Stimulated activated CD8-positive, alpha-beta memory T cell treated with anti-CD3 and anti-CD28 coated beads, Interleukin-2, amount 100 ng/mL, for 48 hours (primary cell): ENCODE results near the gene TTN.
"Not testable (repeated sequence)": the region's sequence is repeated elsewhere in the genome, so short reads cannot be mapped to it uniquely, and the experiment has no call there.

ENCODE experiments used
- DNase-seq, 2 donors: peaks; one replicate each; pipeline ENCODE4 v3.0.0-alpha.2; 2020; ENCODE audit warnings: low read depth in 2 of 2

TTN gene

DNA sequence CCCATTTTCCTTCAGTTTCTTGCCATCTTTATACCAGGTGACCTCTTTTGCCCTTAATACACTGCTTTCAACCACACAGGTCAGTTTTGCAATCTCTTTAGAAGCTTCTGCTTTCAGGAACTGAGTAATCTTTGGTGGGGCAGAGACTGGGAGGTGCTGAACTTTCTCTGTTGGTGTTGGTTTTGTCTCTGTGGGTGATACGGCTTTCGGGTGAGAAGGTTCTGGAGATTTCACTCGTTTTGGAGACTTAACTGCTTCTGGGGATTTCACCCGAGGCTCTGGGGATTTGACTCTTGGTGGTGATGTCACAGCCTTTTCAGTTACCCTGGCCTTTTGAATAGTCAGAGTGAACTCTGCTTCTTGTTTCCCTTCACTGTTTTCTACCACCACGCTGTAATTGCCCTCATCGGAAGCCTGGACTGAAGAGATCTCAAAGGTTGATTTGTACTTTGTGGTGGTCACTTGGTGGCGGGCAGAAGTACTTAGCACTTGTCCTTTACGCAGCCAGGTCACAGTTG, 276.5 kb downstream of the TTN start:
- peak; percentile 4 to 21 for DNase-seq

DNA sequence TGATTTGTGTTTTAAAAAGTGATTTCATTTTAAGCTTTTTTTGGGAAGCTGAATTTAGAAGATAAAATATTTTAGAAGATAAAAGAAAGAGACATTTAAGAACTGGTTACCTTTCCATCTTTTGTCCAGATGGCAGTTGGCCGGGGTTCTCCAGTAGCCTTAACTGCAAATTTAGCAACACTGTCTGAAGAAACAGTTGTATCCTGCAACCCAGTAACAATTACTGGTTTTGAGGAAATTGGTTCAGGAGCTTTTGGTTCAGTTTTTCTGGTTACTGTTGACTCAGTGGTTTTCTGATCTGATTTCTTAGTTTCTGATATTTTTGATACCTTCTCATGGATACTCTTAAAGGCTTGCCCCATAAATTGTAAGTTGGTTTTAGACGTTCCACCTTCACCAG, 277.1 kb downstream of the TTN start:
- DNase-seq = no peak

DNA sequence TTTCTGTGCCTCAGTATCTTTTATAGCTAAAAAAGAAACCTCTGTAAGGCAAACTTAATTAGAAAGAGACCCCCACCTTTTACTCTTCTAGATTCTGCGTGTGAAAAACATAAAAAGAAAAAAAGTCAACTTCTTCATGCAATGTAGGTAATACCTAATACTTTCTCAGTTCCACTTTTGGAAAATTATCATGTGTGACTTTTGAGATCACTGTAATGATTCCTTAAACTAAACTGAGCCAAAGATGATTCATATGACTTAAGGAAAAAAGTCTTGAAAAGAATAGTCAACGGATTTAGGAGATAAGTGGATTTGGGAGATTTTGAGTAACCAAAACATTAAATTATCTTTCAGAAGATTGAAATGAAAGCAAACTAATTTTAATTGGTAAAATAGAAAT, 278.0 kb downstream of the TTN start:
- no peak for DNase-seq

DNA sequence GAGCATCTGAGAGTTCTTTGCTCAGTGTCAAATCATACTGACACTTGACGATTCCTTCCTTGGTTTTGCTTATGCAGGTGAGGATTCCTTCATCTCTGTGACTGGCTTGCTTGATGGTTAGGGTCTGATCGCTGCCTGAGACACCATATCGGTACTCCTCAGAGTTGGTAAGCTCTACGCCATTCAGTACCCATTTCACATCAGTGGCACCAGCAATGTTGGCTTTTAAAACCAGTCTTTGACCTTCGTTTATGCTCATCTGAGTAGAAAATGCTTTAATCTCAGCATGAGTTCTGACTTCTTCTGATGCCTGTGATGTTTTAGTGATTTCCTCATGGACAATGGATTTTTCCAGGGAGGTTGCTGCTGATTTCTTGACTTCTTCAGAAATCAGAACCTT, 278.6 kb downstream of the TTN start:
- no peak for DNase-seq

DNA sequence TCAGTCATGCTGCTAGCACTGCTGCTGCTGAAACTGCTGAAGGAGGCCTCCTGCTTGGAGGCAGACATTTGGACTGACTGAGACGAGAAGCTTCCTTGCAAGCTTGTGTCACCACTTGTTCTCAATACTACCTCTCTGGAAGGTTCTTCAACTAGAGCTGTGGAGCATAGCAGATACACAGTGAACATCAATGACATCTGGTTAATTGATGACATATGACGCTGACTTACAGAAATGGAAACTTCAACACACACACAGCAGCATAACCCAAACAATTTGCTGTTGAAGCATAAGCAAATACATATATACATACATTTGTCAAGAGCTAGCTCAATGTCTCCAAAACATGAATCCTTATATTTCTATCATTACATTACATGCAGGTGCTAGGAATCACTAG, 279.6 kb downstream of the TTN start:
- DNase-seq = no peak

DNA sequence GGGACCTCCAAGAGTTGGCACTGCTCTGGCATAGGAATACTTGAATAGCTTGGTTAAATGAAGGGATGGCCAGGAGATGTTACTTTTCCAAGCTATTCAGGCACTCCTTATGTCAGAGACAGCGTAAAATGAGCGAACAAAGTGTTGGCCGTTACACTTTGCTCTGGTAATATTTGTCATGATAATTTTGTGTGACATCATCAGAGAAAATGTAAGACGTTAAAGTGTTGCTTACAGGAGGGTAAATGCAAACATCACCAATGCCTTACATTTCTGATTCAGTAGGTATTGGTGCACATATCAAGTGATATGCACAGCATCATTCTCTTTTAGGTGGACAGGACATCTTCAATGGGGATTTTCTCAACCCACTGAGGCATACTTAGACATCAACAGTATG, 281.0 kb downstream of the TTN start:
- no peak for DNase-seq

DNA sequence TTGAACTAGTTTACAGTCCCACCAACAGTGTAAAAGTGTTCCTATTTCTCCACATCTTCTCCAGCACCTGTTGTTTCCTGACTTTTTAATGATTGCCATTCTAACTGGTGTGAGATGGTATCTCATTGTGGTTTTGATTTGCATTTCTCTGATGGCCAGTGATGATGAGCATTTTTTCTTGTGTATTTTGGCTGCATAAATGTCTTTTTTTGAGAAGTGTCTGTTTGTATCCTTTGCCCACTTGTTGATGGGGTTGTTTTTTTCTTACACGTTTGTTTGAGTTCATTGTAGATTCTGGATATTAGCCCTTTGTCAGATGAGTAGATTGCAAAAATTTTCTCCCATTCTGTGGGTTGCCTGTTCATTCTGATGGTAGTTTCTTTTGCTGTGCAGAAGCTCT, 281.8 kb downstream of the TTN start:
- DNase-seq = not testable (repeated sequence)

DNA sequence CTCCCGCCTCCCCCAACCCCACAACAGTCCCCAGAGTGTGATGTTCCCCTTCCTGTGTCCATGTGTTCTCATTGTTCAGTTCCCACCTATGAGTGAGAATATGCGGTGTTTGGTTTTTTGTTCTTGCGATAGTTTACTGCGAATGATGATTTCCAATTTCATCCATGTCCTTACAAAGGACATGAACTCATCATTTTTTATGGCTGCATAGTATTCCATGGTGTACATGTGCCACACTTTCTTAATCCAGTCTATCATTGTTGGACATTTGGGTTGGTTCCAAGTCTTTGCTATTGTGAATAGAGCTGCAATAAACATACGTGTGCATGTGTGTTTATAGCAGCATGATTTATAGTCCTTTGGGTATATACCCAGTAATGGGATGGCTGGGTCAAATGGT, 282.2 kb downstream of the TTN start:
- not testable (repeated sequence) for DNase-seq

DNA sequence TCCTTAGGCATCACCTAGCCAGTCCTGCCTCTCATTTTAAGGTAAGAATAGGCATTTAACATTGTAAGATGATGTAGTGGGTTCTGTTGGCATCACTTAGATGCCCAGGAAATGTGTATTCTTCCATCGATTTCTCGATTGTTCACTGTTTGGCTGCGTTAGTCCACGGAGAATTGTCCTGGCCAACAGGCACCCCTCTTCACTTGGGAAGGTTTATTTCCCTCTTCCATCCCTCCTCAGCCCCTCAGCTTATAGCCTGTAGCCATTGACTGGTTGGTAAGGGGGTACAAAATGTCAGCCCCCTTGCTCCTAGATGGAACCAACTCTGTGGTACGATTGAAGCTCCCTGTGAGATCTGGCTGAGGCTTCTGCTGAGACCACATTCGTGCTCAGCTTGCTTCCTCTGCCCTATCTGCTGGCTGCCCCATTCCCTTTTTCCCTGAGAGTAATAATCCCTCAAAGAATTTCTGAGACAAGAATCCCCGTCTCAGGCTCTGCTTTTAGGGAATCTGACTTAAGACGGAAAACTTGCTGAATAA, 283.6 kb downstream of the TTN start:
- DNase-seq = no peak

DNA sequence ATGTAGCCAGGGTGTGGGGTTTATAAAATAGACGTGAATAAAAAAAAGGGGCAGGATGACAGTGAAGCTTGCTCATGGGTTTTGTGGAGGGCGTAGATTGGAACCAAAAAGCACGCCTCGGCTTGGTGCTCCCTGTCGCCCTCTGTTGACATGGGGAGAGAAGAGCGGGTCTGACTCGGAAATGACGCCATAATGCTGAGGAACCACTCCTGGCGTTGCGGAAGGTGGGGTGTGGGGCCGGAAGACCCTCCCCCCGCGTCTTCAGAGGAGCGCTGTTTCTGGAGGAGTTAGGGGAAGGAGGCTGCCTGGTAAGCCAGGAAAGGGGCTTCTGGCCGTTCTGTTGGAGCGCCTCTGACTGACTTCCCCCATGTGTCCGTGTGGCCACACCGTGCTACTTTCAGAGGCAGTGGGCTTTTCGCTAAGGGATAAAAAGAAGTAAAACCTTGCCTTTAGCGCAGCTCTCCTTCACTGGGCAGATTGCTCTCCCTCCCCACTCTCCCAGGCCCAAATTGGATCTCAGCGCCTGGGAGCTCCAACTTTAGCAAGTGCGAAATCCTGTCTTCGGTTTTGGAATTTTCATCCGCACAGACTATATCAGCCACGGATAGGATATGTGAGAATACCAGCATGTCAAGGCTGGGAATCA, 284.1 kb downstream of the TTN start:
- peak; percentile 64 to 74 for DNase-seq

DNA sequence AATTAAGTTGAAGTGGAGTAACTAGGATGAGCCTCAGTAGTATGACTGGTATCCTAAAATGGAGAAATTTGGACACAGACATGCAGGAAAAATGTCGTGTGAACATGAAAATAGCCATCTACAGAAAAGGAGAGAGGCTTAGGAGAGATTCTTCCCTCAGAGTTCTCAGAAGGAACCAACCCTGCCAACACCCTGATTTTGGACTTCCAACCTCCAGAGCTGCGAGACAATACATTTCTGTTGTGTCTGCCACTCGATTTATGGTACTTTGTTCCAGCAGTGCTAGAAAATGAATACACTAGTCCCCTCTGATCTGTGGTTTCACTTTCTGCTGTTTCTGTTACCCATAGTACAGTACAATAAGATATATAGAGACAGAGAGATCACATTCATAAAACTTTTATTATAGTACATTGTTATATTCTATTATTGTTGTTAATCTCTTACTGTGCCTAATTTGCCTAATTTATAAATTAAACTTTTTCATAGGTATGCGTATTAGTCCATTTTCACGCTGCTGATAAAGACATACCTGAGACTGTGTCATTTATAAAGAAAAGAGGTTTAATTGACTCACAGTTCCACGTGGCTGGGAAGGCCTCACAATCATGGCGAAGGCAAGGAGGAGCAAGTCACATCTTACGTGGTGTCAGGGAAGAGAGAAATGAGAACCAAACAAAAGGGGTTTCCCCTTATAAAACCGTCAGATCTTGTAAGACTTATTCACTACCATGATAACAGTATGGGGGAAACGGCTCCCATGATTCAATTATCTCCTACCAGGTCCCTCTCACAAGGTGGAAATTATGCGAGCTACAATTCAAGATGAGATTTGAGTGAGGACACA, 285.7 kb downstream of the TTN start:
- DNase-seq = no peak

DNA sequence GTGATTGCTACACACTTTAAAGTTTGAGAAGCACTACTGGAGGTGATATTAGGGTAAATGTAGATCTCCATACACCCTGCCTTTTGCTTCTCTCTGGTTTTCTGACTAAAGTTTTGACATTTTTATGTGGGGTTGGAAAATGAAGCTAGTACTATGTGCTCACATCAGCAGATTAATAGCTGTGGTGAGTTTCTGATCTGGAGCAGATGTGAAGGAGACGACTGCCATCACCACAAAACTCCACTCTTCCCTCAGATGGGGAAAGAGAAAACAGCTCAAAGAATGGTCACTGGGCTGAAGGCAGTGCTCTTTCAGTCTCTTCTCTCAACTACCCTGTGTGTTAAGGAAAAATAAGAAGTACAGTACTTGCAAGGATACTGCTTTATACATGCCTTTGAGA, 289.7 kb downstream of the TTN start:
- DNase-seq = no peak

DNA sequence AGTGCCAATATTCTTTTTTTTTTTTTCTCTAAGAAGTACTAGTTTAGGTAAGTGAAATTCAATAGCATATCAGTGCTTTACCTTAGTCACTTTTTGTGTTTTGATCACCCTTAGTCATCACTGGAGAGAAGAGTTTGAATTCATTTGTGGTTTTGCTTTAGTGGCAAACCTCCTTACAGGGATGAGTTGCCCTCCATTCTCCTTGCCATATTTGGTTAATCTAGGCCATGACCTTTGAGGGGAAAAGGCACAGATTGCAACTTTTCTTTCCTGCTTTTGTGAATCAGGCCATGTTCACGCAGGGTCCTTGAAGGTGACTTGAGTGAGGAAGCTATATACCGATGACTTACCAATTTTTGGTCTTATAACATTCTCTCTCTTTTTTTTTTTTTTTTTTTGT, 292.6 kb downstream of the TTN start:
- DNase-seq = no peak

DNA sequence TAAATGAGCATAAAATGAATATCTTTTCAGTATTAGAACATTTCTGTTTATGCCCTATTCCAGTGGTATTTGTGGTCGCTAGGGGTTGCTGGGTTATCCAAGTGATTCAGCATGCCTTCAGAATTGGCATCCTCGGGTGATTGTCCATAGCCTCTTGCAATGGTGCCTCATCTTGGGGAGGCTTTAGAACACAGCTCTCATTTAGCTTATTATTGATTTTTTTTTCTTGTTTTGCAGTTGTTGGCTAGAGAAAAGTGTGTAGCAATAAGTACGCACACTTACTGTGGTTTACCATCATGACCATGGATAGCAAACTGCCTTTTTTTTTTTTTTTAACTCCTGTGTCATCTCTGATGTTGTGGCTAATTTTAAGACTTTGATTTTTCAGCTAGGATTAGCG, 293.3 kb downstream of the TTN start:
- DNase-seq = no peak

DNA sequence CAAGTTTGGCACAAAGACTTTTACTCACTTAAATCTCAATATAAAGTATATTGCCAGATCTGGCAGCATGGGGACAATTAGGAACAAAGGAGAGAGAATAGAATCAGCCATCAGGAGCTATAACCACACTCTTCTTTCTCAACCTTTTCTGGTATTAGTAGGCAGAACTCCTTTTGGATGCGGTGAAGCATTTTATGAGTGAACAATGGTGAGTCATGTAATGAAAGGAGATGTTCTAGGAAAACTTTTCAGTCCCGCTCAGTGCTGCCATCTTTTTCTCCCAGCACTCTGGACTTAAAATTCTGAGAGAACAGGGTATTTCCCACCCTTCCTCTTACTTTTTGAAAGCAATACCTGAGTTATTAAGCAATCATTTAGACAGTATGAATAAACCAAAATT, 294.7 kb downstream of the TTN start:
- DNase-seq = no peak

DNA sequence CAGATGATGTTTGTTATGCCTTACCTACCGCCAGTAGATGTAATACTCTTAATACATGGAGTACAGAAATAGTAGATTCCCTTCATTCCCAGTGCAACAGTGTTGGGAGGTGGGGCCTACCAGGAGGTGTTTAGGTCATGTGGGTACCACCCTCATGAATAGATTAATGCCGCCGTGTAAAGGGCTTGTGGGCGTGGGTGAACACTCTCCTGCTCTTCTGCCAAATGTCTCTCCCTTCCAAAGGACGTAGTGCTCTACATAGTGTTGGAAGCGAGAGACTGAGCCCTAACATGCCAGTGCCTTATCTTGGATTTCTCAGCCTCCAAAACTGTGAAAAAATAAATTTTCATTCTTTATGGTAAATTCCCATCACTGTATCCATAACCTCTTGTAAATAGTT, 296.8 kb downstream of the TTN start:
- DNase-seq = no peak

DNA sequence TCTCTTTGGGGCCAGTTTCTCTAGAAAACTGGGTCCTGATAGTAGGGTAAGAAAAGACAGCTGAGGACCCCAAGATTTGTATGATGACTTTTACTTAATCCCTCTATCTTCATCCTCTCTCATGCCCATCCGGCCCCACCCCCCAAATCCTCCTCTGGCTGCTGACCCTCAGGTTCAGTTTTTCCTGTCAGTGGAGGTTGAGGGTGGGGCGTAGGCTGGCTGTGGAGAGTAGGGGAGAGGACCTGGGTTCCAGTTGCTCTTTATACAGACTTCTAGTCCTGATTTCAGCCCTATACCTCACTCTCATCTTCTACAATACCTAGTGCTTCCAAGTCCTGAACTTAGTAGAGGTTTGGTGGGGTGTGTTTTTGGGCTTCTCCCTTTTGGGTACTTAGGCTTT, 298.6 kb downstream of the TTN start:
- no peak for DNase-seq

DNA sequence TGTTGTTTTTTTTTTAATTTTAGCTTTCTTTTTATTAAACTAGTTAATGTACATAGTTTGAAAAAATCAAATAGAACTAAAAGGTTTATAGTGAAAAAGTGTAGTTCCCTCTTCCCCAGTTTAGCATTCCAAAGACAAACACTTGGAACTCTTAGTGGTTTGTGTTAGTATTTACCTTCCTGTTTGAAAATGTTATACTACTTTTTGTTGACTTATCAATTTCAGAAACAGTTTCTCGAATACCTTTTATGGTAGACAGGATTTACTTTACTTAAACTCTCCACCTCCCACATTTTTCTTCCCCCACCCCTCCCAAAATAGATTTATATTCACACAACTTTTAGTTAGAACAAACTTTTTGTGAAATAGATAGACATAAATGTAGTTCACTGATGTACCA, 300.3 kb downstream of the TTN start:
- DNase-seq = no peak

DNA sequence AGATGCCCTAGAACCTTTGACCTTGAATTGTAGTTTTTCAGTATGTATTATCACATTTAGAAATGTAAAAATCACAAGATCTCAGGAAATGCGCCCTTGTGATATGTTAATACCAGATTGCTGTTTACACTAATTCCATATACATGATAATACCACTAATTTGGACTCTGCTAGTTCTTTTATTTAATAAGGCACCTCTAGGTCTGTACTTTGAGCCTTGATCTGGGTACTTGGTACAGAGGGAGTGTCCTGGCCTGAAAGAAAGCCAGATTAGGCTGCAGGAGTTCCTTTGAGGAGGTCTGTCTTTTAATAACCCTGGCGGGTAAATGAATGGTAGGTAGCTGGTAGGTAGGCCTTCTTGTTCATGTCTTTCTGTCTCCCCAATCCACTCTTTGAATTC, 300.7 kb downstream of the TTN start:
- no peak for DNase-seq

DNA sequence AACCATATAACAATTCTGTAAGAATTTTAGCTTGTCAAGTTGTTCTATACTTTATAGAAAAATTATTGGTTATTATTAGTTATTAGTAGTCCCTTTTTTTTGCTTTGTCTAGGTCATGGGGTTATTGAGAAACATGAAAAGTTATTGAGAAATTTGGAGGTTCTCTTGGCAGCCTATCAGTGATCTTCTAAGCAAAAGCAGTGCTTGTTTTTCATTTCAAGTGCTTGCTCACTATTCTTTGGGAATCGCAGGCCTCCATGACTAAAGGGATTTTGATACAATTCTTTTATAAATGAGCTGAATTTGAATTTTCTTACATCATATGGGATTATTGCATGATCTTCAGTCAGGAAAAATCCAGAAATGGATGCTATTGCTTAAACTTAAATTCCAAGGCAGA, 301.1 kb downstream of the TTN start:
- no peak for DNase-seq

DNA sequence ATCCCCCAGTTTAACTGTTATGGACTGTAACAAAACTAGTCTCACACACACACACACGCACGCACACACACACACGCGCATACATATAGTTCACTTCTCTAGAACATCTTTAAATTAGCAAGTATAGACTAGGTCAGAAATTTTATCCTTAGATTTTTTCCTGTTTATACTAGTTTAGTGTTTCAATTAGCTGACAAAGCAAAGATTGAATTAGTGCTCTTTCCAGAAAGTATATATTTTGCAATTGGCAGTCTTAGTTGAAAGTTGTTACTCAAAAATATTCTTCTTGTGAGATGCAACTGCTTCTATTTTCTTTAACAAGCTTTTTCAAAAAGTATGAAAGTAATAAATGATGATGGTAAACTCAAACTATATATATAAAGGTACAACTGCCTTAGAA, 304.5 kb downstream of the TTN start:
- no peak for DNase-seq

DNA sequence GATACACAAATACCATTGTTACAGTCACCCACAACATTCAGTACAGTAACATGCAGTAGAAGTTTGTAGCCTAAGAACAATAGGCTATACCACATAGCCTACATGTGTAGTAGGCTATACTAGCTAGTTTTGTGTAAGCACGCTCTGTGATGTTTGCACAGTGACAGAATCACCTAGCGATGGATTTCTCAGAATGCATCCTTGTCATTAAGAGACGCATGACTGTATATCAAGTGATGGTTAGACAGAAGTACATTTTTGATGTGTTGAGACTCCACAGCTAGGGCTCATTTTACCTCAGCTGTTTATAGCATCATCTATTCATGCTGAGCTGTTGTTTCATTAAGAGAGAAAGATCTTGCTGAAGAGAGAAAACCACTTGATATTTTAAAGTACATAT, 307.6 kb downstream of the TTN start:
- DNase-seq = no peak

DNA sequence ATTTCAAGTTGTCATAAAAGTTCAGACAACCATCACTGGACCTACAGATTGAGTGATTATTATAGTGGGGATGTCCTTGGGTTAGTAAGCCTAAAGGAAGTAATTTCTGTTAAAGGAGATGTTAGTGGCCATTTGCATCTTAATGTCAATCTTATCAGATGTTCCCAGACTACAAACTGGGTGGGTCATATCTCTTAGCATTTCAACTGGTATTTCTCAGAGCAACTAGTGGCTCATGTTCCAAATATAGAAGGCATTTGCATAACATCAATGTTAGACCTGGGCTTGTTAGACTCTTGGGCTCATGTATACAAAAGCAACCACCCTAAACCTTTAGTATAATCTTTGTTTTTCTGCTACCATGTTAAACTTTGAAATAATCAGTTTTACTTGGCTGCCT, 309.1 kb downstream of the TTN start:
- no peak for DNase-seq
